IMR-90 (cell line): ENCODE results near the gene NKRF. TPM values are rescaled to one million over a fixed set of nuclear protein-coding genes. Genes with fewer than 3 reads are reported as not detected.

Experiments used
- ATAC-seq: fragments of 200-7000 bp; cut with Tn5 transposase; 2 replicates; pipeline ENCODE4 v1.9.1; 2020; ENCODE audit warnings: low read depth, mild to moderate bottlenecking, moderate library complexity
- BruUV-seq: library from RNA; stranded (reverse); fragments of 400-500 nt; replicated peaks from 2 replicates; lab custom pipeline; 2021; lab: Mats Ljungman, UMichigan
- CTCF ChIA-PET: fragments of 300-600 bp; formaldehyde crosslinking; extraction: SDS; loops from one replicate; lab custom pipeline; 2021; ENCODE audit warnings: antibody characterized with exemption; lab: Yijun Ruan, JAX
- POLR2A ChIA-PET: fragments of 300-600 bp; sonication (Branson Sonifier 250); formaldehyde crosslinking; loops from one replicate; lab custom pipeline; 2022; ENCODE audit warnings: antibody characterized with exemption; ENCODE audit not compliant: unreplicated experiment; lab: Charles Lee
- DNase-seq: peaks from one replicate; pipeline ENCODE4 v3.0.0; 2013
- H2AFZ ChIP-seq: replicated peaks from 2 replicates; pipeline ENCODE3; 2013; ENCODE audit warnings: low read length, mild to moderate bottlenecking; ENCODE audit not compliant: poor library complexity
- H2AK5ac ChIP-seq: 2 replicates; pipeline ENCODE4 v1.6.1; 2013; ENCODE audit warnings: low read depth, low read length, inconsistent platforms
- H2AK9ac ChIP-seq: replicated peaks from 2 replicates; pipeline ENCODE3; 2013; ENCODE audit warnings: mild to moderate bottlenecking, low read depth, low read length, moderate library complexity; ENCODE audit not compliant: poor library complexity
- H2BK120ac ChIP-seq: 2 replicates; pipeline ENCODE4 v1.6.1; 2013; ENCODE audit warnings: low read depth, low read length, inconsistent platforms
- H2BK15ac ChIP-seq: 3 replicates; pipeline ENCODE4 v1.6.1; 2013; ENCODE audit warnings: low read depth, low read length, inconsistent platforms
- H2BK20ac ChIP-seq: 2 replicates; pipeline ENCODE4 v1.6.1; 2013; ENCODE audit warnings: low read depth, mild to moderate bottlenecking, inconsistent platforms, low read length, moderate library complexity
- H2BK5ac ChIP-seq: 2 replicates; pipeline ENCODE4 v1.6.1; 2013; ENCODE audit warnings: mild to moderate bottlenecking, low read depth, low read length, inconsistent platforms; ENCODE audit not compliant: poor library complexity, severe bottlenecking
- H3K14ac ChIP-seq: replicated peaks from 2 replicates; pipeline ENCODE4 v1.6.1; 2013; ENCODE audit warnings: low read depth, low read length, inconsistent platforms
- H3K18ac ChIP-seq: 2 replicates; pipeline ENCODE4 v1.6.1; 2013; ENCODE audit warnings: low read depth, low read length, control low read depth
- H3K23ac ChIP-seq: 2 replicates; pipeline ENCODE4 v1.6.1; 2013; ENCODE audit warnings: low read depth, low read length, inconsistent platforms
- H3K27ac ChIP-seq: 2 replicates; pipeline ENCODE4 v1.5.1; 2013; ENCODE audit warnings: mild to moderate bottlenecking, control low read depth, low read length; ENCODE audit not compliant: insufficient read depth
- H3K27me3 ChIP-seq: 2 replicates; pipeline ENCODE4 v1.6.1; 2013; ENCODE audit warnings: low read length; ENCODE audit not compliant: control insufficient read depth, insufficient read depth
- H3K36me3 ChIP-seq: 2 replicates; pipeline ENCODE4 v1.6.1; 2013; ENCODE audit warnings: low read length, mixed read lengths; ENCODE audit not compliant: control insufficient read depth, insufficient read depth
- H3K4ac ChIP-seq: 2 replicates; pipeline ENCODE4 v1.6.1; 2013; ENCODE audit warnings: low read depth, low read length, inconsistent platforms
- H3K4me1 ChIP-seq: 2 replicates; pipeline ENCODE4 v1.6.1; 2013; ENCODE audit warnings: low read length, mixed read lengths; ENCODE audit not compliant: control insufficient read depth, insufficient read depth
- H3K4me2 ChIP-seq: 2 replicates; pipeline ENCODE4 v1.6.1; 2013; ENCODE audit warnings: low read depth, mild to moderate bottlenecking, control low read depth, low read length, moderate library complexity
- H3K4me3 ChIP-seq: 2 replicates; pipeline ENCODE4 v1.5.1; 2013; ENCODE audit warnings: low read depth, mild to moderate bottlenecking, control low read depth, low read length, moderate library complexity; ENCODE audit not compliant: insufficient read depth
- H3K56ac ChIP-seq: 2 replicates; pipeline ENCODE4 v1.6.1; 2013; ENCODE audit warnings: low read length, inconsistent platforms; ENCODE audit not compliant: insufficient read depth; ENCODE audit errors: extremely low read depth
- H3K79me1 ChIP-seq, 2 experiments: 2 replicates each; pipeline ENCODE4 v1.6.1; 2013; ENCODE audit warnings: low read length in 2 of 2, inconsistent platforms in 1 of 2, low read depth in 1 of 2
- H3K9ac ChIP-seq: 2 replicates; pipeline ENCODE4 v1.6.1; 2013; ENCODE audit warnings: low read depth, low read length, control low read depth
- H3K9me1 ChIP-seq: 2 replicates; pipeline ENCODE4 v1.6.1; 2013; ENCODE audit warnings: low read length, inconsistent platforms; ENCODE audit not compliant: insufficient read depth
- H3K9me3 ChIP-seq: 2 replicates; pipeline ENCODE4 v1.6.1; 2013; ENCODE audit warnings: low read length; ENCODE audit not compliant: control insufficient read depth, insufficient read depth
- H4K20me1 ChIP-seq: 2 replicates; pipeline ENCODE4 v1.6.1; 2013; ENCODE audit warnings: low read length, inconsistent platforms; ENCODE audit not compliant: insufficient read depth
- H4K5ac ChIP-seq: 2 replicates; pipeline ENCODE4 v1.6.1; 2013; ENCODE audit warnings: mild to moderate bottlenecking, low read depth, low read length, control low read depth
- H4K8ac ChIP-seq, 2 experiments: 2 replicates each; pipeline ENCODE4 v1.6.1; 2013; ENCODE audit warnings: low read depth in 2 of 2, low read length in 2 of 2, control low read depth in 1 of 2, inconsistent platforms in 1 of 2
- H4K91ac ChIP-seq: 2 replicates; pipeline ENCODE4 v1.6.1; 2013; ENCODE audit warnings: low read depth, low read length, inconsistent platforms; ENCODE audit not compliant: insufficient read depth
- CEBPB ChIP-seq: IDR thresholded peaks from 2 replicates; pipeline ENCODE4 v1.6.1; 2012; ENCODE audit warnings: low read depth, low read length, improper control_type of control experiment
- ELK1 ChIP-seq: fragments of 150-350 bp; IDR thresholded peaks from 2 replicates; pipeline ENCODE4 v1.6.1; 2016; ENCODE audit warnings: low read depth, mild to moderate bottlenecking, low read length, moderate library complexity, borderline replicate concordance
- RAD21 ChIP-seq: IDR thresholded peaks from 2 replicates; pipeline ENCODE4 v1.6.1; 2012; ENCODE audit warnings: low read length, improper control_type of control experiment
- SMC3 ChIP-seq: fragments of 150-350 bp; IDR thresholded peaks from 2 replicates; pipeline ENCODE4 v1.6.1; 2016; ENCODE audit warnings: low read depth, mild to moderate bottlenecking, antibody characterized with exemption, low read length, moderate library complexity
- USF2 ChIP-seq: fragments of 150-350 bp; IDR thresholded peaks from 2 replicates; pipeline ENCODE4 v1.6.1; 2017; ENCODE audit warnings: mild to moderate bottlenecking, antibody characterized with exemption, low read length, low read depth
- WGBS, 2 experiments: methylation state at CpG; one replicate each; pipeline versions ENCODE4 v1.1.5 to v1.1.7; 2013; ENCODE audit warnings: missing lambda C conversion rate in 2 of 2; ENCODE audit not compliant: insufficient read length in 1 of 2; ENCODE audit errors: extremely low coverage in 2 of 2; 5-methylcytosine and 5-hydroxymethylcytosine counted together
- dilution Hi-C: fragments of 300-500 bp; cut with HindIII; formaldehyde crosslinking; loops from one replicate; pipeline ENCODE4 v1.14.3; 2018; ENCODE audit warnings: low sequenced_read_pairs; ENCODE audit not compliant: unreplicated experiment
- in situ Hi-C: fragments of 300-500 bp; cut with MboI; formaldehyde crosslinking; loops from 3 replicates; pipeline ENCODE4 v1.14.3; 2019; ENCODE audit warnings: low sequenced_read_pairs, inconsistent platforms, mixed read lengths
- intact Hi-C: fragments of 100-400 bp; cut with micrococcal nuclease; formaldehyde crosslinking; loops from 2 replicates; pipeline ENCODE4 v1.10.0; 2022
- polyA plus RNA-seq, 3 experiments: library from polyadenylated mRNA; depleted of rRNA; stranded (reverse); fragments of >200 nt; gene quantifications; 2 replicates each; pipeline ENCODE4 v1.2.3, GENCODE V29; 2012; ENCODE audit warnings: low replicate concordance in 1 of 3
- total RNA-seq: library from RNA; depleted of rRNA; stranded (reverse); fragments of >200 nt; gene quantifications from 2 replicates; pipeline ENCODE4 v1.2.3, GENCODE V29; 2012

Gene NKRF
- total and polyA plus RNA-seq, 2 of the 4 experiments (the other 2 are of a cell fraction): 2.2 to 4.1 TPM

- H2BK15ac ChIP-seq: no peak overlapping the region
- no peaks in the 10 kb centered on the region for H3K9me1 ChIP-seq
- no peak overlapping the region for H2AK9ac ChIP-seq
- H3K36me3 ChIP-seq: no peaks in the 10 kb centered on the region
- ATAC-seq (no peak), DNase-seq (no peak)
- intact Hi-C loops (no loop called here), in situ Hi-C loops (no loop called here), dilution Hi-C loops (no loop called here)
- no peak overlapping the region for H3K18ac ChIP-seq
- ChIA-PET POLR2A (interaction anchor here (0.7 kb wide), 1 partner anchor 946 kb away, joined by 3 read pairs; the partner anchor contains the start of gene CUL4B), CTCF (no interaction called here)
- TF ChIP-seq ELK1 (no peak), CEBPB (no peak), RAD21 (no peak), USF2 (no peak), SMC3 (no peak)
- no peak overlapping the region for H3K4ac ChIP-seq
- no peak overlapping the region for H2BK20ac ChIP-seq
- no peaks in the 10 kb centered on the region for H3K9me3 ChIP-seq
- H3K9ac ChIP-seq: no peak overlapping the region
- no peak overlapping the region for H3K23ac ChIP-seq
- H3K27ac ChIP-seq: no peak overlapping the region
- H3K27me3 ChIP-seq: no peaks in the 10 kb centered on the region
- H2AK5ac ChIP-seq: no peak overlapping the region
- WGBS, 2 experiments: 82% methylated on average over 3 of the region's 13 CpGs; no CpG with 5 or more reads in 1 of the 2 experiments
- no peak overlapping the region for H4K5ac ChIP-seq
- no peak overlapping the region for H3K4me2 ChIP-seq
- H2AFZ ChIP-seq: no peak overlapping the region
- no peaks in the 10 kb centered on the region for H3K79me1 ChIP-seq
- BruUV-seq: no TSS peak
- H3K14ac ChIP-seq: no peak overlapping the region
- H3K4me3 ChIP-seq: no peak overlapping the region
- H3K56ac ChIP-seq: no peak overlapping the region
- no peak overlapping the region for H2BK120ac ChIP-seq
- H3K4me1 ChIP-seq: no peaks in the 10 kb centered on the region
- H4K20me1 ChIP-seq: no peaks in the 10 kb centered on the region
- no peak overlapping the region for H4K91ac ChIP-seq
- H4K8ac ChIP-seq: no peak overlapping the region
- H2BK5ac ChIP-seq: no peak overlapping the region
Measured at GRCh38 chrX:119614776-119615175, 8.6 kb upstream of the NKRF start.
